IMR-90 (cell line): ENCODE results near the gene AKAP17A. TPM values are rescaled to one million over a fixed set of nuclear protein-coding genes. Genes with fewer than 3 reads are reported as not detected.

Experiments used
- ATAC-seq: fragments of 200-7000 bp; cut with Tn5 transposase; 2 replicates; pipeline ENCODE4 v1.9.1; 2020; ENCODE audit warnings: low read depth, mild to moderate bottlenecking, moderate library complexity
- BruUV-seq: library from RNA; stranded (reverse); fragments of 400-500 nt; replicated peaks from 2 replicates; lab custom pipeline; 2021; lab: Mats Ljungman, UMichigan
- CTCF ChIA-PET: fragments of 300-600 bp; formaldehyde crosslinking; extraction: SDS; loops from one replicate; lab custom pipeline; 2021; ENCODE audit warnings: antibody characterized with exemption; lab: Yijun Ruan, JAX
- POLR2A ChIA-PET: fragments of 300-600 bp; sonication (Branson Sonifier 250); formaldehyde crosslinking; loops from one replicate; lab custom pipeline; 2022; ENCODE audit warnings: antibody characterized with exemption; ENCODE audit not compliant: unreplicated experiment; lab: Charles Lee
- DNase-seq: peaks from one replicate; pipeline ENCODE4 v3.0.0; 2013
- H2AFZ ChIP-seq: replicated peaks from 2 replicates; pipeline ENCODE3; 2013; ENCODE audit warnings: low read length, mild to moderate bottlenecking; ENCODE audit not compliant: poor library complexity
- H2AK5ac ChIP-seq: 2 replicates; pipeline ENCODE4 v1.6.1; 2013; ENCODE audit warnings: low read depth, low read length, inconsistent platforms
- H2AK9ac ChIP-seq: replicated peaks from 2 replicates; pipeline ENCODE3; 2013; ENCODE audit warnings: mild to moderate bottlenecking, low read depth, low read length, moderate library complexity; ENCODE audit not compliant: poor library complexity
- H2BK120ac ChIP-seq: 2 replicates; pipeline ENCODE4 v1.6.1; 2013; ENCODE audit warnings: low read depth, low read length, inconsistent platforms
- H2BK15ac ChIP-seq: 3 replicates; pipeline ENCODE4 v1.6.1; 2013; ENCODE audit warnings: low read depth, low read length, inconsistent platforms
- H2BK20ac ChIP-seq: 2 replicates; pipeline ENCODE4 v1.6.1; 2013; ENCODE audit warnings: low read depth, mild to moderate bottlenecking, inconsistent platforms, low read length, moderate library complexity
- H2BK5ac ChIP-seq: 2 replicates; pipeline ENCODE4 v1.6.1; 2013; ENCODE audit warnings: mild to moderate bottlenecking, low read depth, low read length, inconsistent platforms; ENCODE audit not compliant: poor library complexity, severe bottlenecking
- H3K14ac ChIP-seq: replicated peaks from 2 replicates; pipeline ENCODE4 v1.6.1; 2013; ENCODE audit warnings: low read depth, low read length, inconsistent platforms
- H3K18ac ChIP-seq: 2 replicates; pipeline ENCODE4 v1.6.1; 2013; ENCODE audit warnings: low read depth, low read length, control low read depth
- H3K23ac ChIP-seq: 2 replicates; pipeline ENCODE4 v1.6.1; 2013; ENCODE audit warnings: low read depth, low read length, inconsistent platforms
- H3K27ac ChIP-seq: 2 replicates; pipeline ENCODE4 v1.5.1; 2013; ENCODE audit warnings: mild to moderate bottlenecking, control low read depth, low read length; ENCODE audit not compliant: insufficient read depth
- H3K27me3 ChIP-seq: 2 replicates; pipeline ENCODE4 v1.6.1; 2013; ENCODE audit warnings: low read length; ENCODE audit not compliant: control insufficient read depth, insufficient read depth
- H3K36me3 ChIP-seq: 2 replicates; pipeline ENCODE4 v1.6.1; 2013; ENCODE audit warnings: low read length, mixed read lengths; ENCODE audit not compliant: control insufficient read depth, insufficient read depth
- H3K4ac ChIP-seq: 2 replicates; pipeline ENCODE4 v1.6.1; 2013; ENCODE audit warnings: low read depth, low read length, inconsistent platforms
- H3K4me1 ChIP-seq: 2 replicates; pipeline ENCODE4 v1.6.1; 2013; ENCODE audit warnings: low read length, mixed read lengths; ENCODE audit not compliant: control insufficient read depth, insufficient read depth
- H3K4me2 ChIP-seq: 2 replicates; pipeline ENCODE4 v1.6.1; 2013; ENCODE audit warnings: low read depth, mild to moderate bottlenecking, control low read depth, low read length, moderate library complexity
- H3K4me3 ChIP-seq: 2 replicates; pipeline ENCODE4 v1.5.1; 2013; ENCODE audit warnings: low read depth, mild to moderate bottlenecking, control low read depth, low read length, moderate library complexity; ENCODE audit not compliant: insufficient read depth
- H3K56ac ChIP-seq: 2 replicates; pipeline ENCODE4 v1.6.1; 2013; ENCODE audit warnings: low read length, inconsistent platforms; ENCODE audit not compliant: insufficient read depth; ENCODE audit errors: extremely low read depth
- H3K79me1 ChIP-seq, 2 experiments: 2 replicates each; pipeline ENCODE4 v1.6.1; 2013; ENCODE audit warnings: low read length in 2 of 2, inconsistent platforms in 1 of 2, low read depth in 1 of 2
- H3K9ac ChIP-seq: 2 replicates; pipeline ENCODE4 v1.6.1; 2013; ENCODE audit warnings: low read depth, low read length, control low read depth
- H3K9me1 ChIP-seq: 2 replicates; pipeline ENCODE4 v1.6.1; 2013; ENCODE audit warnings: low read length, inconsistent platforms; ENCODE audit not compliant: insufficient read depth
- H3K9me3 ChIP-seq: 2 replicates; pipeline ENCODE4 v1.6.1; 2013; ENCODE audit warnings: low read length; ENCODE audit not compliant: control insufficient read depth, insufficient read depth
- H4K20me1 ChIP-seq: 2 replicates; pipeline ENCODE4 v1.6.1; 2013; ENCODE audit warnings: low read length, inconsistent platforms; ENCODE audit not compliant: insufficient read depth
- H4K5ac ChIP-seq: 2 replicates; pipeline ENCODE4 v1.6.1; 2013; ENCODE audit warnings: mild to moderate bottlenecking, low read depth, low read length, control low read depth
- H4K8ac ChIP-seq, 2 experiments: 2 replicates each; pipeline ENCODE4 v1.6.1; 2013; ENCODE audit warnings: low read depth in 2 of 2, low read length in 2 of 2, control low read depth in 1 of 2, inconsistent platforms in 1 of 2
- H4K91ac ChIP-seq: 2 replicates; pipeline ENCODE4 v1.6.1; 2013; ENCODE audit warnings: low read depth, low read length, inconsistent platforms; ENCODE audit not compliant: insufficient read depth
- BHLHE40 ChIP-seq: fragments of 150-350 bp; IDR thresholded peaks from 2 replicates; pipeline ENCODE4 v1.6.1; 2016; ENCODE audit warnings: mild to moderate bottlenecking, low read depth, low read length
- CEBPB ChIP-seq: IDR thresholded peaks from 2 replicates; pipeline ENCODE4 v1.6.1; 2012; ENCODE audit warnings: low read depth, low read length, improper control_type of control experiment
- RAD21 ChIP-seq: IDR thresholded peaks from 2 replicates; pipeline ENCODE4 v1.6.1; 2012; ENCODE audit warnings: low read length, improper control_type of control experiment
- WGBS, 2 experiments: methylation state at CpG; one replicate each; pipeline versions ENCODE4 v1.1.5 to v1.1.7; 2013; ENCODE audit warnings: missing lambda C conversion rate in 2 of 2; ENCODE audit not compliant: insufficient read length in 1 of 2; ENCODE audit errors: extremely low coverage in 2 of 2; 5-methylcytosine and 5-hydroxymethylcytosine counted together
- dilution Hi-C: fragments of 300-500 bp; cut with HindIII; formaldehyde crosslinking; loops from one replicate; pipeline ENCODE4 v1.14.3; 2018; ENCODE audit warnings: low sequenced_read_pairs; ENCODE audit not compliant: unreplicated experiment
- in situ Hi-C: fragments of 300-500 bp; cut with MboI; formaldehyde crosslinking; loops from 3 replicates; pipeline ENCODE4 v1.14.3; 2019; ENCODE audit warnings: low sequenced_read_pairs, inconsistent platforms, mixed read lengths
- intact Hi-C: fragments of 100-400 bp; cut with micrococcal nuclease; formaldehyde crosslinking; loops from 2 replicates; pipeline ENCODE4 v1.10.0; 2022
- polyA plus RNA-seq, 3 experiments: library from polyadenylated mRNA; depleted of rRNA; stranded (reverse); fragments of >200 nt; gene quantifications; 2 replicates each; pipeline ENCODE4 v1.2.3, GENCODE V29; 2012; ENCODE audit warnings: low replicate concordance in 1 of 3
- total RNA-seq: library from RNA; depleted of rRNA; stranded (reverse); fragments of >200 nt; gene quantifications from 2 replicates; pipeline ENCODE4 v1.2.3, GENCODE V29; 2012

AKAP17A gene
- total and polyA plus RNA-seq, 2 of the 4 experiments (the other 2 are of a cell fraction) = 9.0 to 23.7 TPM

- dilution Hi-C loops (no loop called here), in situ Hi-C loops (no loop called here), intact Hi-C loops (no loop called here)
- no peak within 1 kb of the TSS for H3K14ac ChIP-seq
- H3K4me2 ChIP-seq = no peak within 1 kb of the TSS
- BruUV-seq = no TSS peak
- H2BK15ac ChIP-seq = no peak within 1 kb of the TSS
- H3K79me1 ChIP-seq = no peaks in the 10 kb centered on the region
- no peak within 1 kb of the TSS for H3K27ac ChIP-seq
- no peaks in the 10 kb centered on the region for H3K9me1 ChIP-seq
- H3K23ac ChIP-seq = no peak within 1 kb of the TSS
- no peak within 1 kb of the TSS for H2AK9ac ChIP-seq
- no peak within 1 kb of the TSS for H2AK5ac ChIP-seq
- no peak within 1 kb of the TSS for H3K18ac ChIP-seq
- no peaks in the 10 kb centered on the region for H4K20me1 ChIP-seq
- H4K8ac ChIP-seq = no peak within 1 kb of the TSS
- ChIA-PET POLR2A (no interaction called here), CTCF (no interaction called here)
- 52% methylated on average over 7 of the region's 17 CpGs; no CpG with 5 or more reads in 1 of the 2 experiments for WGBS, 2 experiments
- H2BK5ac ChIP-seq = no peak within 1 kb of the TSS
- no peak within 1 kb of the TSS for H3K4me3 ChIP-seq
- no peak within 1 kb of the TSS for H3K56ac ChIP-seq
- H4K5ac ChIP-seq = no peak within 1 kb of the TSS
- DNase-seq (no peak), ATAC-seq (no peak)
- no peaks in the 10 kb centered on the region for H3K4me1 ChIP-seq
- no peak within 1 kb of the TSS for H2BK120ac ChIP-seq
- H2BK20ac ChIP-seq = no peak within 1 kb of the TSS
- no peak within 1 kb of the TSS for H2AFZ ChIP-seq
- H3K4ac ChIP-seq = no peak within 1 kb of the TSS
- no peak within 1 kb of the TSS for H4K91ac ChIP-seq
- TF ChIP-seq RAD21 (no peak), CEBPB (no peak), BHLHE40 (no peak)
- no peak within 1 kb of the TSS for H3K9ac ChIP-seq
- H3K9me3 ChIP-seq = no peaks in the 10 kb centered on the region
- H3K27me3 ChIP-seq = no peaks in the 10 kb centered on the region
- H3K36me3 ChIP-seq = no peaks in the 10 kb centered on the region
Observed at GRCh38 chrX:1614927-1615326, 23.5 kb downstream of the AKAP17A start, which contains the start of gene ASMT. Gene ASMT (plus strand): TSS chrX:1615059. CDS start chrX:1615200, 141 bp downstream.
